Colonic mucosa (tissue), 4 donors: ENCODE results near the gene POLD1. TPM values are rescaled to one million over a fixed set of nuclear protein-coding genes. Genes with fewer than 3 reads are reported as not detected.
"Not testable (repeated sequence)": the region's sequence is repeated elsewhere in the genome, so short reads cannot be mapped to it uniquely, and the experiment has no call there.

ENCODE experiments used
- DNase-seq: peaks from one replicate; pipeline ENCODE4 v3.0.0-alpha.2; 2020
- H3K27ac ChIP-seq: fragments of 200-600 bp; one replicate; pipeline ENCODE4 v1.8.0; 2021
- H3K27me3 ChIP-seq: fragments of 200-600 bp; one replicate; pipeline ENCODE4 v1.8.0; 2021
- H3K36me3 ChIP-seq: fragments of 200-600 bp; one replicate; pipeline ENCODE4 v1.8.0; 2021
- H3K4me1 ChIP-seq: fragments of 200-600 bp; one replicate; pipeline ENCODE4 v1.8.0; 2021; ENCODE audit warnings: mild to moderate bottlenecking
- H3K4me3 ChIP-seq: fragments of 200-600 bp; one replicate; pipeline ENCODE4 v1.8.0; 2021
- H3K9ac ChIP-seq, 2 donors: one replicate each; pipeline ENCODE4 v1.7.0; 2013; ENCODE audit warnings: control low read depth in 2 of 2, low read depth in 2 of 2, low read length in 2 of 2
- H3K9me3 ChIP-seq: fragments of 200-600 bp; one replicate; pipeline ENCODE4 v1.8.0; 2021
- CTCF ChIP-seq: fragments of 200-600 bp; IDR thresholded peaks from one replicate; pipeline ENCODE4 v1.8.0; 2022; ENCODE audit warnings: antibody characterized with exemption, mild to moderate bottlenecking
- intact Hi-C: fragments of 100-400 bp; cut with DNase I; formaldehyde crosslinking; loops from one replicate; pipeline ENCODE4 v1.14.1; 2022
- total RNA-seq, 2 donors: library from RNA; stranded (reverse); fragmentation: NEBNext Ultra II Directional in 1 of 2; extraction: Animal tissue kit (Norgen Biotek cat#: 25700) in 1 of 2; gene quantifications; one replicate each; pipeline ENCODE4 v1.2.1, GENCODE V29; 2021
- donor health status: healthy.
- donor health status: DM: no; HTN: no; CAD: no.
- donor health status: DM: no; HTN: no; CAD: no.

The POLD1 gene
- total RNA-seq, 2 donors from 2014 or later = 26.2 to 76.3 TPM

- H3K4me3 ChIP-seq = no peak overlapping the region
- no peaks in the 10 kb centered on the region for H3K36me3 ChIP-seq
- no peak overlapping the region for H3K9ac ChIP-seq
- intact Hi-C loops = no loop called here
- H3K27ac ChIP-seq = no peak overlapping the region
- H3K9me3 ChIP-seq = no peaks in the 10 kb centered on the region
- no peak for TF ChIP-seq CTCF
- peaks cover 13% of the 10 kb centered on the region for H3K27me3 ChIP-seq
- DNase-seq = no peak
- no peaks in the 10 kb centered on the region for H3K4me1 ChIP-seq
Observed at GRCh38 chr19:50435221-50435620, 51.1 kb downstream of the POLD1 start.

DNA sequence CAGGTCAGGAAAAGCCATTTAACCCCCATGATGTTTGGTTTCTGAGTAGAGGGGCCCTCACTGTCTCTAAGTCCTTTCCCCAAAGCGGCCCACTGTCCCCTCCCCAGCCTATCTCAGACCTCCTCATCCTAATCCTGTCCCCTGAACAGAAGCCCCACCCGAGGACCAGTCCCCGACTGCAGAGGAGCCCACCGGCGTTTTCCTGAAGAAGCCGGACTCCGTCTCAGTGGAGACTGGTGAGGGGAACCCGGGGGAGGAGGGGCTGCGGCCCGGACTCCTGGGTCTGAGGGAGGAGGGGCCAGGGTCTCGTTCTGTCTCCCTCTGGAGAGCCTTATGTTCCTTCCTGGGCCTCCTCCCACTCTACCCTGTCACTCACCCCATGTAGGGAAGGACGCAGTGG, 51.5 kb downstream of the POLD1 start:
- no peak overlapping the region for H3K27ac ChIP-seq
- H3K9me3 ChIP-seq = no peaks in the 10 kb centered on the region
- no peak for TF ChIP-seq CTCF
- intact Hi-C loops = no loop called here
- H3K4me3 ChIP-seq = no peak overlapping the region
- peaks cover 8% of the 10 kb centered on the region for H3K27me3 ChIP-seq
- no peaks in the 10 kb centered on the region for H3K4me1 ChIP-seq
- H3K36me3 ChIP-seq = no peaks in the 10 kb centered on the region
- DNase-seq = no peak
- no peak overlapping the region for H3K9ac ChIP-seq

GRCh38 chr19:50437862-50438449, 53.8 kb downstream of the POLD1 start:
- Histone ChIP-seq H3K9ac (no peak overlapping the region), H3K4me3 (no peak overlapping the region), H3K36me3 (no peaks in the 10 kb centered on the region), H3K4me1 (no peaks in the 10 kb centered on the region), H3K27me3 (peaks cover under 1% of the 10 kb centered on the region), H3K27ac (no peak overlapping the region), H3K9me3 (no peaks in the 10 kb centered on the region)
- no peak for DNase-seq
- TF ChIP-seq CTCF = no peak
- intact Hi-C loops = no loop called here

GRCh38 chr19:50439130-50439529, 55.0 kb downstream of the POLD1 start:
- H3K36me3 ChIP-seq, H3K27ac ChIP-seq, H3K4me3 ChIP-seq, H3K9me3 ChIP-seq, H3K27me3 ChIP-seq, H3K4me1 ChIP-seq, intact Hi-C loops, DNase-seq, H3K9ac ChIP-seq: not testable (repeated sequence)

GRCh38 chr19:50444059-50444458, 59.9 kb downstream of the POLD1 start:
- H3K9me3 ChIP-seq = no peaks in the 10 kb centered on the region
- H3K27ac ChIP-seq = no peak overlapping the region
- no peaks in the 10 kb centered on the region for H3K36me3 ChIP-seq
- intact Hi-C loops = no loop called here
- no peak for TF ChIP-seq CTCF
- DNase-seq = no peak
- H3K27me3 ChIP-seq = no peaks in the 10 kb centered on the region
- H3K4me3 ChIP-seq = no peak overlapping the region
- no peaks in the 10 kb centered on the region for H3K4me1 ChIP-seq
- H3K9ac ChIP-seq = no peak overlapping the region

- intact Hi-C loops = no loop called here
- no peak for TF ChIP-seq CTCF
Observed at GRCh38 chr19:50447053-50447452, 62.9 kb downstream of the POLD1 start.

More at GRCh38 chr19:50447053-50447452, 62.9 kb downstream of the POLD1 start:
- H3K36me3 ChIP-seq = no peaks in the 10 kb centered on the region
- no peaks in the 10 kb centered on the region for H3K27me3 ChIP-seq
- no peak overlapping the region for H3K9ac ChIP-seq
- no peaks in the 10 kb centered on the region for H3K4me1 ChIP-seq
- H3K4me3 ChIP-seq = no peak overlapping the region
- H3K9me3 ChIP-seq = no peaks in the 10 kb centered on the region
- DNase-seq = no peak
- no peak overlapping the region for H3K27ac ChIP-seq
